ENCODE measurements around the gene TGM4. TPM values are rescaled to one million over a fixed set of nuclear protein-coding genes. Genes with fewer than 3 reads are reported as not detected.
A peak's percentile ranks its signal among the peaks of the same experiment; 100 is the strongest.

Gene TGM4
- total RNA-seq, 2 donors from 2014 or later: not detected

GRCh38 chr3:44955917-44956316 lies 81.5 kb downstream of the TGM4 start:
- no peaks in the 10 kb centered on the region for H3K9me3 ChIP-seq (ENCODE audit: control insufficient read depth, low read length, poor library complexity, severe bottlenecking)
- Mint-ChIP-seq H3K4me3 (no peak overlapping the region), H3K27ac (no peak overlapping the region), H3K36me3 (ENCODE audit: low read depth) (peaks cover 18% of the 10 kb centered on the region), H3K27me3 (no peaks in the 10 kb centered on the region), H3K4me1 (peaks cover 32% of the 10 kb centered on the region)
- DNase-seq: no peak
- ATAC-seq: no peak

GRCh38 chr3:44957986-44958385 lies 83.6 kb downstream of the TGM4 start:
- DNase-seq (no peak), ATAC-seq (no peak)
- peaks cover 11% of the 10 kb centered on the region for H3K36me3 Mint-ChIP-seq (ENCODE audit: low read depth)
- H3K4me3 Mint-ChIP-seq: no peak overlapping the region
- H3K27me3 Mint-ChIP-seq: no peaks in the 10 kb centered on the region
- peak overlapping the region; percentile 74 for H3K27ac Mint-ChIP-seq
- H3K9me3 ChIP-seq (ENCODE audit: control insufficient read depth, low read length, poor library complexity, severe bottlenecking): no peaks in the 10 kb centered on the region
- peaks cover 27% of the 10 kb centered on the region for H3K4me1 Mint-ChIP-seq

DNA sequence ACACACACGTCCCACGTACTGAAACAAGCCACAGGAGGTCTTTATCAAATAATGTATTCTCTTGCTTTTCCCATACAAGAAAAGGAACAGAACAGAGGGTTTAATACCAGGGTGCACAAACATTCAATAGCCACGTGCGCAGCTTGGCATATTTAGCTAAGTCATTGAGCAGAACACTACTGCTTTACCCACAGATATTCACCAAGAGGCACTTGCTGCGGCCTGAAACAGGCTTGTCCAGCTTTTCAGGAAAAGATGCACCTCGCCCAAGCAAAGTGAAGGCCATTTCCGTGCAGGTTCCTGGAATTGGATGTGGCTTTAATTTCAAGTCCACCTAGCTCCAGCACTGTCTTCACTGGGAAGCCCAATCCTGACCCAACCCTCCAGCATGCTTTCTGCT lies 84.0 kb downstream of the TGM4 start:
- Mint-ChIP-seq H3K36me3 (ENCODE audit: low read depth) (peaks cover 11% of the 10 kb centered on the region), H3K27ac (no peak overlapping the region), H3K27me3 (no peaks in the 10 kb centered on the region), H3K4me1 (peaks cover 28% of the 10 kb centered on the region), H3K4me3 (no peak overlapping the region)
- no peak for DNase-seq
- ATAC-seq: no peak
- no peaks in the 10 kb centered on the region for H3K9me3 ChIP-seq (ENCODE audit: control insufficient read depth, low read length, poor library complexity, severe bottlenecking)

DNA sequence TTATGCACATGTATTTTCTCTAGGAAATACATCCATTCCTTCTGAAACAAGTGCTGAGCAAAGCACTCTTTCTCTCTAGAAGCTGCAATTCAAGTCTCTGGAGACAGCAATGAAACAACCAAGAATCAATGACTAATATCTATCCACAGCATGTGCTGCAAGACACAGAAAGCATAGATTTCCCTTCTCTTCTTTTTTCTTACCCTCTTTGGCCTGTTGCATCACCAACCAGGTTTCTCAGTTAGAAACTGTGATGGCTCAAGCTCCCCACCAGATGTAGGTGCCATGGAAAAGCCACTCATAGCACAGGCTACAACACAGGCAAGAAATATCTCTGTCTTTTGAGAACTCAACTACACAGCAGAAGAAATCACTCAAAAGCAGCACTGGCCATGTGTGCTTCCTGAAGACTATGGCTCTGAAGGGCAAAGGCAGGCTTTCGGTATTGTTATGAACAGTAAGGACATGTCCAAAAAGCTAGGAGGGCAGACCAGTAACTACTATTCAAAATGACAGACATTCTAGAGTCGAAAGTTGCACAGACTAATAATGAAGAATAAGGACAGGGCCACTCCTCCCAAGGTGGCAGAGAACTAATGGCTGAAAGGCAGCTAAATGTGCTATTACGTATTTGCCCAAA lies 86.1 kb downstream of the TGM4 start:
- Mint-ChIP-seq H3K27ac (no peak overlapping the region), H3K36me3 (ENCODE audit: low read depth) (peaks cover 11% of the 10 kb centered on the region), H3K27me3 (no peaks in the 10 kb centered on the region), H3K4me3 (no peak overlapping the region), H3K4me1 (peaks cover 39% of the 10 kb centered on the region)
- DNase-seq (no peak), ATAC-seq (no peak)
- no peaks in the 10 kb centered on the region for H3K9me3 ChIP-seq (ENCODE audit: control insufficient read depth, low read length, poor library complexity, severe bottlenecking)

- no peak for DNase-seq
- H3K27ac Mint-ChIP-seq: no peak overlapping the region
- H3K27me3 Mint-ChIP-seq: no peaks in the 10 kb centered on the region
- no peak overlapping the region for H3K4me3 Mint-ChIP-seq
- no peaks in the 10 kb centered on the region for H3K9me3 ChIP-seq (ENCODE audit: control insufficient read depth, low read length, poor library complexity, severe bottlenecking)
- peaks cover 7% of the 10 kb centered on the region for H3K36me3 Mint-ChIP-seq (ENCODE audit: low read depth)
- H3K4me1 Mint-ChIP-seq: peaks cover 43% of the 10 kb centered on the region
- ATAC-seq: no peak
These were observed 87.5 kb downstream of the TGM4 start for GRCh38 chr3:44961888-44962287.

DNA sequence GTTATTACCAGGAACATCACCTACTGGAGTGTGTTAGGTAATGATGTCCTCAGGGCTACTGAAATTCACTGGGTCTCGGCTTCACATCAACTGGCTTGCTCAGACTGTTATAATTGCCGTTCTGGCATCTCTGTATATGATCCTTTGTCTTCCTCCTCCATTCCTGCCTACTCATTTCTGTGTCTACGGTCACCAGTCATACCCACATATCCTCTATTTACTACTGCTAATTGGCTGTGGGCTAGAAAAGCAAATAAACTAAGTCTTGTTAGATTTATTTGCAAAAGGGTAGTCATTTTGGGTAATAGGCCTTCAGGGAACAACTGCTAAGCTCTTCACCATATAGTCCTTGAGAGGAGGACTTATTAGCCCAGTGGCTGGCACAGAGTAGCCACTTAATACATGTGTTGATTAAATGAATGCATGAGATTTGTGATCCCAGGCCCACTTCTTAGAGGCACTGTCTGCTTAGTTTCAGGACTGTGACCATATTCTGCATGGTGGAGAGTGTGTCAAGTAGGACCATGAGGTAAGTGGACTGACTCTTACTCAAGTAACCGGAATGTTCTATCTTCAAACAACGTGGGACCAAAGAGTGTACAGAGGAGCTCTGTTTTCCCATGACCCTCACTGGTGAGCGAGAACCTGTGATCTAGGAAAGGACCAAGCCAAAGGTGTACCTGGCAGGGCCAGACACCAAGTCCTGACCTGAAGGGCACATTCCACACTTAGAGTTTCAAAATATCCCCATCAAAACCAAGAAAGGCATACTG lies 88.4 kb downstream of the TGM4 start:
- no peak overlapping the region for H3K4me3 Mint-ChIP-seq
- no peaks in the 10 kb centered on the region for H3K9me3 ChIP-seq (ENCODE audit: control insufficient read depth, low read length, poor library complexity, severe bottlenecking)
- no peak for DNase-seq
- no peak for ATAC-seq
- H3K4me1 Mint-ChIP-seq: peaks cover 43% of the 10 kb centered on the region
- no peaks in the 10 kb centered on the region for H3K36me3 Mint-ChIP-seq (ENCODE audit: low read depth)
- no peak overlapping the region for H3K27ac Mint-ChIP-seq
- H3K27me3 Mint-ChIP-seq: no peaks in the 10 kb centered on the region

- H3K9me3 ChIP-seq (ENCODE audit: control insufficient read depth, low read length, poor library complexity, severe bottlenecking): no peaks in the 10 kb centered on the region
- H3K36me3 Mint-ChIP-seq (ENCODE audit: low read depth): no peaks in the 10 kb centered on the region
- no peaks in the 10 kb centered on the region for H3K27me3 Mint-ChIP-seq
- peak overlapping the region; percentile 37 for H3K27ac Mint-ChIP-seq
- ATAC-seq (no peak), DNase-seq (no peak)
- H3K4me3 Mint-ChIP-seq: no peak overlapping the region
- peaks cover 50% of the 10 kb centered on the region for H3K4me1 Mint-ChIP-seq
These were observed 89.3 kb downstream of the TGM4 start for GRCh38 chr3:44963571-44964325.

Other genes with a start within 250 kb of the TGM4 start
- gene ZNF197, start 249.6 kb upstream of the TGM4 start, total RNA-seq: 1 to 10 TPM; 5.0 to 6.3 TPM
- gene ZNF35, start 225.9 kb upstream of the TGM4 start, total RNA-seq: 1 to 10 TPM in 1 of 2 donors, under 1 TPM in 1; 0.62 to 1.6 TPM
- gene ZNF502, start 161.9 kb upstream of the TGM4 start, total RNA-seq: 1 to 10 TPM in 1 of 2 donors, under 1 TPM in 1; 0.91 to 2.2 TPM
- 1 to 10 TPM; 1.3 to 2.4 TPM for gene ZNF501, start 145.0 kb upstream of the TGM4 start, total RNA-seq
- 10 to 100 TPM; 23.1 to 28.7 TPM for gene KIAA1143, start 113.0 kb upstream of the TGM4 start, total RNA-seq
- gene KIF15, start 112.8 kb upstream of the TGM4 start, total RNA-seq: under 1 TPM; 0.12 to 0.16 TPM
- 10 to 100 TPM; 10.5 to 13.9 TPM for gene TMEM42, start 12.7 kb upstream of the TGM4 start, total RNA-seq
- gene ZDHHC3, start 101.6 kb downstream of the TGM4 start, total RNA-seq: 10 to 100 TPM; 43.5 to 51.4 TPM
- gene EXOSC7, start 101.6 kb downstream of the TGM4 start, total RNA-seq: 10 to 100 TPM; 36.5 to 36.9 TPM
- under 1 TPM in 1 of 2 donors, not detected in 1; 0.99 TPM for gene CLEC3B, start 151.7 kb downstream of the TGM4 start, total RNA-seq

Measured in T-helper 17 cell (primary cell).